ENCODE results near the gene LINC01488.
A peak's percentile ranks its signal among the peaks of the same experiment; 100 is the strongest.

The LINC01488 gene

DNA sequence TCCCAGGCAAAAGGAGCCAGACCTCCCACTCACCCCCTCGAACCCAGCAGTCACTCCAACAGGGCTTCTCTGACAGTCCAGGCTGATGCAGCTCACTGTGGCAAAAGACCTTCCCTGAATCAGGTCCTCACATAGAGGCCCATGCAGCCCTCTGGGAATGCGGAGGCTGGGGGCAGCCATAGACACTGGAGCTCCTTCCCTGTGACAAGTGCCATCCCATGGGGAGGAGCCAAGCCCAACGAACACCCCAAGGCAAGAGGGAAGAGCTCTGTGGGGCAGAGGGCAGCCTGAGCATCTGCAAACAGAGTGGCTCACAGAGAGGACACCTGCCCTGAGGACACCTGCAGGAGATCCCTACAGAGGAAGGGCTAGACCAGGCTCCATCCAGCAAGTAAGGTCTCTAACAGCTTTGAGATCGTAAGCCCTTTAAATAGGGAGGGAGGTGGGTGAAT is at the start of gene LINC01488:
Gene LINC01488, plus strand, starts transcription at position 271 of the 452 bp plus-strand sequence.
- no peak for DNase-seq

DNA sequence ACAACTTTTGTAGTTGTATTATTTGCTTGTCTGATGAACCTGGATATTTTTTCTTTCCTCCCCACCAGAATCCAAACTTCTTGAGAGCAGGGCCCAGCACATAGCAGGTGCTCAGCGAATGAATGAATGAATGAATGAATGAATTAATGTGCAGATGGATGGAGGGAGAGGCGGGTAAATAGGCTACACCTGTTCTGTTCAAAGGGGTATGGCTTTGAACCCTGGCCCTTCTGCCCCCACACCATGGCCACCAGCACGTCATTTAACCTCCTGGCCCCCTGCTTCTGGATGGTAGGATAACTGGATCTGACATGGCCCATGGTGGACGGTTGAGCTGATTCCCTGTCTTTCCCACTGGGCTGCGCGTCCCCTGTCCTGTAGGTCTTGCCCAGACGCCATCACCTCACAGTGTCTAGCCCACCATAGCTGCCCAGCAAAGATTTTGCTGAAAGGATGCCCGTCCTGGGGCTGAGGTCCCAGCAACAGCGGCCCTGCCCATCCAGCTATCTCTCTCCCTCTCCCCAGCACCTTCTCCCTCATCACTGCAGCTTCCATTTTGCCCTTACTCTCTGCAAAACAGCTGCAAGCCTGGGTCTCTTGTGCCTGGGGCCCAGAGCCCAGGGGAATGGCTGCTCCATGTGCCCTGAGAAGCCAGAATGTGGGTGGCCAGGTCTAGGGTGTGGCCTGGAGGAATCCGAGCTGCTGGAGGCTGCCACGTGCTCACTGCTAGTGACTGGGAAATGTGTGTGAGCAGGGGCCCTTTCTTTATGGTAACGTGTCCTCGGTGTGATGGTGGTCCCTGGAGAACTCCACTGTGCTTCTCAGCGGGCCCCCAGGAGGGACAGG is 49.3 kb upstream of the LINC01488 start:
- no peak for DNase-seq

DNA sequence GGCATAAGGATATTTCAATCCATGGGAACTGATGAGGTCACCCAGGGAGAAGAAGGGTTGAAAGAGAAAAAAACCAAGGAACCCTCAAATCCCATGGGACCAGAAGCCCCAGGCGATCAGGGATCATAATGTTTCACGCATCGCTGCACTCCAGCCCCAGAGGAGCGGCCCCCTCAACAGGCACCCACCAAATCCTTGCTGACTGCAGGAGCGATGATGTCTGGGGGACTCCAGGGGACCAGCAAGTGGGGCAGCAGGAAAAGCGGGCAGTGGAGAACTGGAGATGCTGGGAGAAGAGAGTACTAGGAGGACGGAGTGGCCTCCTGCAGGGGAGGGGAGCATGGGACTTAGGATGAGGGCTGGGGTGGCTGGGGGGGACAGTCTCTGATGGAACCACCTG is 47.7 kb upstream of the LINC01488 start:
- no peak for DNase-seq

GRCh38 chr11:69434471-69434931 is 47.0 kb upstream of the LINC01488 start:
- DNase-seq: no peak

GRCh38 chr11:69435161-69435986 is 46.1 kb upstream of the LINC01488 start:
- no peak for DNase-seq

DNA sequence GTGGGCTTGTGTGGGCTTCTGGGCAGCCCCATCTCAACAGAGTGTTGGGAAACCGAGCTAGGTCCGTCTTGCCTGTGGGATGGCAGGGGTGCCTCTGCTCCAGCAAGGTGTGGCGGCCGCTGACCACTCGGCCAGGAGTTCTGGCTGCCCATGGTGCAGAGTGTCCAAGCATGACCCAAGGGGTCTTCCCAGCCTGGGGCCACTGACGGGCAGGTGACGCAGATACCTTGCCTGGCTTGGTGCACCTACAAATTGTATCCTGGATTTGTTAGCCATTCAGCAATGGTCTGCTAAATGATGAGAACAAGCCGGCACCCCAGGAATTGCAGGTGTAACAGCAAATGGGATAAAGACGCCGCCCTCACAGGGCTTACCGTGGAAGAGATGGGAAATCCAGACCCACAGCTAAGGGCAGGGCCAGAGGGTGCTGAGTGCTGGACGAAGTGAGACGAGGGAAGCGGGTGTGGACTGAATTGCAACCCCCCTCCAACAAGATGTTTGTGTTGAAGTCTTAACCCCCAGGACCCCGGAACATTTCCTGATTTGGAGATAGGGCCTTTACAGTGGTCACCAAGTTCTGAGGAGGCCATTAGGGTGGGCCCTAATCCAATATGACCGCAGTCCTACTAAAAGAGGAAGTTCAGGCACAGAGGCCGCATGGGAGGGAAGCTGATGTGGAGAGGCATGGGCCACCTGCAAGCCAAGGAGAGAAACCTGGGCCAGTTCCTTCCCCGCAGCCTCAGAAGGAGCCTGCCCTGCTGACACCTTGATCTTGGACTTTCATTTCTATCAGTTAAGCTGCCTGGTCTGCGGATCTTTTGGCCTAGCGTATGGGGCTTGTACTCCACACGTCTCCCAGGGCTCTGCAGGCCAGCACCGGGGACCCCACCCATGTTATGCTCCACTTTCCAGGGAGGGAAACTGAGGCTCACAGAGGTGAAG is 45.2 kb upstream of the LINC01488 start:
- DNase-seq: no peak

DNA sequence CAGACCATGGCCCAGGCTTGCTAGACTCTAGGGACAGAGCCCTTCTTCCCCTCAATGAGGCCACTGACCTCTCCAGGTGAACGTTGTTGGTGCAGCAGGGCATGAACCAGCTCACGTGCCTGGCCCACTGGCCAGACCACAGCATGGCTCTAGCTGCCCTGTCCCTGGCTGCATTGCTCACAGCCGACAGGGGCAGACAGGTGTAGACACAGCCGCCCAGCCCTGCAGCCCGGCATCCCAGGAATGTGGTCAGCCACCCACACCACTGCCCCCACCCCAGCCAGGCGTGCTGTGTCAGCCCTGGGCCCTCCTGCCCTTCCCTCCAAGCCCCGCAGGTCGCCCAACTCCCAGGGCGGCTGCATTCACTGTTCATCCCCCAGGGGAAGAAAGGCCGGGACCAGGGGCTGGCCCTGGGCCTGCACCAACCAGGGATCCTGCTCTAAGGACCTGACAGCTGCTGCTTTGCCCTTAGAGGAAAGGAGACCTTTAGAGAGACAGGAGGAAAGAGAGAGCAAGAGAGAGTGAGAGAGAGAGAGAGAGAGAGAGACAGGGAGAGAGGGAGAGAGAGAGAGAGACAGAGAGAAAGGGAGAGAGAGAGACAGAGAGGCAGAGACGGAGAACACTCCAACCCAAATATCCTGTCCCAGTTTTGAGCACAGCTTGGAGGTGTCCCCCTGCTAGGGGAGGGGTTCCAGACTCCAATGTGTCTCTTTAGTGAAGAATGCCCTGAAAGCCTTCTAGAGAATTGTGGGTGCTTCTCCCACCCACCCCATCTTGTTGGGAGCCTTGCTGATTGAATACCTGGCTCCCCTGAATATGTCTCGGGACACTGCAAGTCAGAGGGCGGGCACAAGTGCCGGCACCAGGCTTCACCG is 44.2 kb upstream of the LINC01488 start:
- DNase-seq: no peak

DNA sequence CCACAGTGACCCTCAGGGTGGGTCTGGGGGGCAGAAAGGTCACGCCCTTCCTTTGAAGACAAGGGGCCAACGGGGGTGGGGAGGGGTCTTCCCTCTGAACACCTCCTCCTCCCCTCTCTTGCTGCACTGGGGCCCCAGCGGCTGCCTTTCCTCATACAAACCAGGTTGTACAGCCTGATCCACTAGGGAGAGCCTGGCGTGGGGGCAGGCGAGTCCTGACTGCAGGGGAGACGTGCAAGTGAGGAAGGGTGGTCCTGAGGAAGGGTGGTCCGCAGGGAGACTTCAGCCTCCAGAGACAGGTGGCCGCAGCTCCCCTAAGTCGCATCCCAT is 43.6 kb upstream of the LINC01488 start:
- DNase-seq: no peak

GRCh38 chr11:69438286-69438920 is 43.1 kb upstream of the LINC01488 start:
- no peak for DNase-seq

GRCh38 chr11:69439127-69439526 is 42.3 kb upstream of the LINC01488 start:
- no peak for DNase-seq

DNA sequence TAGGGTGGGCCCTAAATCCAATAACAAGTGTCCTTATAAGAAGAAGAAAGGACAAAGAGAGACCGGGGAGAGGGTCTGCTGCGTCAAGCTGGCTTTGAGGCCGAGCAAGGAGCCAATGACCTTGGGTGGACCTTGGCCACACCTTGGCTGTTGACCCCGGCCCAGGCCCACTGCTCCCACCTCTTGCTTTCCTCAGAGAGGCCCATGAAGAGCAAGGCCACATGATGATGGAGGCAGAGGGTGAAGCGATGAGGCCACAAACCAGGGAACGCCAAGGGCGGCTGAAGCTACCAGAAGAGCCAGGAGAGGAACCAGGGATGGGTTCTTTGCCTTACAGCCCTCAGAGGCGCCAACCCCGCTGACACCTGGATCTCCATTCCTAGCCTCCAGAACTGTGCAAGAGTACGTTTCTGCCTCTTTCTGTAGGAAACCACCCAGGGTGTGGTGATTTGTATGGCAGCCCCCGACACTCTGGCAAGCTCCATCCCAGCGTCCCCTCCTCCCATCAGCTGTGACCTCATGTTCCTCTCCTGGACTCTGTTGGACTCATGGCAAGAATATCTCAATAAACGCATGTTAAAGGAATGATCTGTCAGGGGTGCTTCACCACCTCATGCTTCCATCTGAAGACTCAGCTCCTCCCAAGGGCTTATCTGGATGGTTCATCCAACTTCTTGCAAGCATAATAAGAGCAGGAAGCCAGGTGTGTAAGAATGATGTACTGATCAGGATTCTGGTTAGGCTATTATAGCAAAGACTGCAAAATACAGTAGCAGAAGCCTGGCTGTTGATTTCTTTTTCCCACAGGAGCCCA is 41.6 kb upstream of the LINC01488 start:
- DNase-seq: no peak

DNA sequence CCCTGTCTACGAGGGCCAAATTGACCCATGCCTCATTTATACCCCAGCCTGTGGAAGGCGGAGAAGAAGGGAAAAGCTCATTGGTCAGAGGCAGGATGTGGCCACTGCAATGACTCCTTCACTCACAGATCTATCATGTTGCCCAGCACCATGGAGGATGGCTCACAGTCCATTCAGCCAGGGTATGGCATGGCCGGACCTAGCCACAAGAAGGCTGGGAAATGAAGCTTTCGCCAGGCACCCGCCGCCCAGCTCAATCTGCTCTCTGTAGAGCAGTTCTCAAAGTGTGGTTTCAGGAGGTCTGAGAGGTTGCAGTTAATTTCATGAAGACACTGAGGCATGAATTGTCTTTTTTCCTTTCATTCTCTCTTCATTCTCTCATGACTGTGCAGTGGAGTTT is 40.6 kb upstream of the LINC01488 start:
- no peak for DNase-seq

DNA sequence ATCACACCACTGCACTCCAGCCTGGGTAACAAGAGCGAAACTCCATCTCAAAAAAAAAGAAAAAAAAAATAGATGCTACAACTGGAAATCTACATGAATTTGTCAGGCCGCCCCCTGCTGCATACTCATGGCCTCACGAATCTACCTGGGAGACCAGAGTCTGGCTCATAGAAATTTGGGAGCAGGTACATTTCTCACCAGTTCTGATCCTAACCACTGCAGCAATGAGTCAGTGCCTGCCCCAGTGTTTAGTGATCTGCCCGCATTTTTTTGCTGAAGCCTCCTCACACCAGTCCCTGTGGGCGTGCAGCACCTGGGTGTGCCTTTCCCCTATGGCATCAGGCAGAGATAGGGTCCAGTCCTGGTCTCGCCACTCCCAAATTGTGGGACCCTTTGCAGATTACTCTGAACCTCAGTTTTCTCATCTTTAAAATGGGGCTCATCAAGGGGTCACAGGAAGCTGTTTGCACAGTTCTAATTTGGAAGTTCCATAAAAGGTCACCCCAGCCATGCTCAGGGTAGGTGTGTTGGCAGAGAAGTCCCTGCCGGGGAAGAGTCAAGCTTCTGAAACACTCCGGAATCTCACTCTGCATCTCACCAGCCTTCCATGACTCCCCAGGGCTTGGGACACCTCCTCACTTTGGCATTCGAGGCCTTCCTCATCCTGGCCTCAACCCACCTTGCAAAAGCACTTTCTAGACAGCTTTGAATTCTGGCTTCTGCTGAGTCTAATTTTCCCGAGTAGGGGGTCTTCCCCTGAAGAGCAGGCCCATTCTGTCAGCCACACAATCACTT is 39.3 kb upstream of the LINC01488 start:
- no peak for DNase-seq

GRCh38 chr11:69442807-69443137 is 38.7 kb upstream of the LINC01488 start:
- peak; percentile 23 for DNase-seq

DNA sequence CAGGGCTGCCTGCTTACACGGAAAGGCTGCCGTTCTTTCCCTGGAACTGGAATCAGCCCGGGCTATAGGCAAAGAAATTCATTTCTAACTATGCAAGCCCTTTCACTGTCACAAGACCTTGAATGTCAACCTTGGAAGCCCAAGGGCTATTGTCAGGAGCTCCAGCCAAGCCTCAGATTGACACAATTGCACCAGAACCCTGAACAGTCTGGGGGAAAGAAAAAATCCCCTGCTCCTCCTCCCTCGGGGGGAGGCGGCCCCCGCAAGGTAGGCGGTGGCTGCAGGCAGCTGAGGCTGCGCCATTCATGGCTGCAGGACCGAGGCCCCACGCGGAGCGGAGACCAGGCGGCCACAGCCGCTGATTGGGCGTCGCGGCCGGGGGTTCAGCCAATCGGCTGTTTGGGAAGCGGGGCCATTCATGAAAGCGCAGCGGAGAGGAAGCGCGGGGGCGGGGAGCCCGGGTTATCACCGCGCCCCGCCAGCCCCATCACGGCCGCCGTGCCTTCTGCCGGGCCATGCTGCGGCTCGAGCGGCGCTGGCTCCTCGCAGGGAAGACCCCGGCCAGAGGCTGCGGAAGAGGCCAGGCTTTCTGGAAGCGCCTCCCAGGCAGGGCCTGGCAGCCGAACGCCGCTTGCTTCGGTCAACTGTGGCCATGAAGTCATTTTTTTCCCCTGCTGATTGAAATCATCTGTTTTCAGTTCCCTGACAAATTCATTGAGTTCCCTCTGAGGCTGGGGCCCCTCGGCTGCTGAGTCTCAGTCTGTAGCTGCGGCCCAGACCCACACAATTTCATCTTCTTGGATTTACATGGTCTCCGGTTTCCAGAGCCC is 38.1 kb upstream of the LINC01488 start:
- DNase-seq: peak; percentile 84

DNA sequence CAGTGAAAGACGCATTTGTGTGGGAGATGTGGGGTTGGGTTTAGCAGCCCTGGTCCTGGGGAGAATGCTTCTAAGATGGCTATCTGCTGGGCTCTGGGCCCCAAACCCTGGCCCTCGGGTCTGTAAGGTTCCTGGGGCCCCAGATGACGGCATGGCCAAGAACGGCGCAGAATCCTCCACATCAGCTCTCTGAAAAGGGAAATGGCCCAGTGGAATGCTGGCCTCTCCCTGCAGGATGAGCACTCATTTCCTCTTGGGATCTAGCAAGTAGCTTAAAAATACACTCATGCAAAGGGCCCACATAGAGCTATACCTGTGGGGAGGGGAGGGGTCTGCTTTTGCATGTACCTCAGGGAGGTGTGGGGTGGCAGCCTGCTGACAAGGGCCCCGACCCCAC is 37.5 kb upstream of the LINC01488 start:
- DNase-seq: no peak

DNA sequence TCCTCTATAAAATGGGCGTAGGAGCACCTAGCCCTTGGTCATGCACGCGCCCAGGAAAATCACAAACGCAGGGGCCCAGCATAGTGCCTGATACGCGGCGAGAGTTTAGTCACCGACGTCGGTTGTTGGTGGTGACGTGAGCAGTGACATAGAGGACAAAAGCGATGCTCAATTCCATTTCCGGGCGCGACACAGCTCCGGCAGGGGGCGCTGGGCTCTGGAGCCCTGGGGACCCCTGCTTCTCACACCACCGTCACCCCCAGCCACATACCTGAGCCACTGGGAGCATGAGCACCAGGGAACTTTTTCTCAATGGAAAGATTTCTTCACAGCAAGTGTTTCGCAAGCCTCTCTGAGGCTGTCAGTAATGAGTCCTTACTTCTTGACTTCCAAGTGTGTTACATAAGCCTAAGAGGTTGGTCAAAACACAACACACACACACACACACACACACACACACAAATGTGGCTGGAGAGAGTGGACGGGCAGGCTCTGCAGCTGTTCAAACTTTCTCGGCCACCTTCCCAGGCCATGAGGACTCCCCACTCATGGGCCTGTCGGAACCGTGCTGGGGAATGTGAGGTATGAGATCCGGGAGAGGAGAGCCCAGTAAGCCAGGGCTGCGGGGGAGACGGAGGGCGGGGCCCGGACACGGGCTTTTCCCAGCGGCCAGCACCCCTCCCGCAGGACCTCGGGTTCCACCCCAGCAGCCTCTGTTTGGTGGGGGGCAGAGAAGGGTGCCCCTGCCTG is 36.9 kb upstream of the LINC01488 start:
- no peak for DNase-seq

GRCh38 chr11:69445131-69445470 is 36.4 kb upstream of the LINC01488 start:
- no peak for DNase-seq

All from NCI-H748 treated with DMSO at 0.1 percent for 48 hours (cell line).